Esophagus squamous epithelium (tissue), 5 donors: Measurements from ENCODE around the gene ZNF330. TPM values are rescaled to one million over a fixed set of nuclear protein-coding genes. Genes with fewer than 3 reads are reported as not detected.

Experiments used
- DNase-seq: peaks from one replicate; lab custom pipeline; 2025; lab: John Stamatoyannopoulos, UW
- H3K27ac ChIP-seq, 4 donors: fragments of 200-600 bp; sonication (generic); one replicate each; pipeline ENCODE4 v1.5.1; 2016 to 2019; ENCODE audit warnings: mild to moderate bottlenecking in 1 of 4
- H3K27me3 ChIP-seq, 4 donors: fragments of 200-600 bp; sonication (generic); 1 replicate in 3 of 4; 2 replicates in 1 of 4; pipeline versions ENCODE4 v1.5.1 to v1.6.0; 2017 to 2021; ENCODE audit warnings: antibody characterized with exemption in 1 of 4
- H3K36me3 ChIP-seq, 3 donors: fragments of 200-600 bp; sonication (generic); one replicate each; pipeline ENCODE4 v1.5.1; 2016 to 2019
- H3K4me1 ChIP-seq, 3 donors: fragments of 200-600 bp; sonication (generic); one replicate each; pipeline ENCODE4 v1.5.1; 2017 to 2019
- H3K4me3 ChIP-seq, 4 donors: fragments of 200-600 bp; sonication (generic); 1 replicate in 3 of 4; 2 replicates in 1 of 4; pipeline ENCODE4 v1.5.1; 2016 to 2019; ENCODE audit warnings: mild to moderate bottlenecking in 2 of 4, moderate library complexity in 1 of 4
- H3K9me3 ChIP-seq, 3 donors: fragments of 200-600 bp; sonication (generic); one replicate each; pipeline ENCODE4 v1.5.1; 2016 to 2019
- CTCF ChIP-seq, 6 experiments: fragments of 450-650 bp in 4 of 6; fragments of 200-600 bp in 2 of 6; sonication (generic) in 2 of 6; IDR thresholded peaks; one replicate each; pipeline ENCODE4 v1.5.1; 2016 to 2019; ENCODE audit warnings: antibody characterized with exemption in 6 of 6, mild to moderate bottlenecking in 4 of 6, moderate library complexity in 4 of 6
- POLR2A ChIP-seq, 4 donors: fragments of 450-650 bp; IDR thresholded peaks; one replicate each; pipeline ENCODE4 v1.6.1; 2017; ENCODE audit warnings: antibody characterized with exemption in 4 of 4, mild to moderate bottlenecking in 4 of 4, moderate library complexity in 3 of 4
- WGBS, 2 donors: methylation state at CpG; one replicate each; pipeline ENCODE4 v1.1.5; 2018; 5-methylcytosine and 5-hydroxymethylcytosine counted together
- intact Hi-C: fragments of 100-400 bp; cut with DNase I; formaldehyde crosslinking; loops from one replicate; pipeline ENCODE4 v1.15.0; 2022
- total RNA-seq, 4 donors: library from RNA; depleted of rRNA; stranded (reverse); fragments of >200 nt; gene quantifications; one replicate each; pipeline ENCODE4 v1.1.0, GENCODE V29; 2016
- donor health status: DM: yes; HTN: yes; CAD: no.

The ZNF330 gene
- total RNA-seq, 4 donors from 2014 or later, result 12.3 to 27.5 (median 22.3) TPM

GRCh38 chr4:141196227-141196933 is 24.3 kb upstream of the ZNF330 start:
- Histone ChIP-seq H3K36me3 (no peaks in the 10 kb centered on the region), H3K27me3 (no peaks in the 10 kb centered on the region), H3K4me1 (no peaks in the 10 kb centered on the region), H3K4me3 (no peak overlapping the region), H3K9me3 (no peaks in the 10 kb centered on the region), H3K27ac (no peak overlapping the region)
- intact Hi-C loops, result no loop called here
- DNase-seq, result no peak
- 62 to 76% methylated on average over 1 of the region's 1 CpG for WGBS, 2 donors
- no peak for TF ChIP-seq CTCF (IDR thresholded peaks at IDR 0.05)
- no peak for TF ChIP-seq POLR2A (IDR thresholded peaks at IDR 0.05)

GRCh38 chr4:141207961-141208360 is 12.7 kb upstream of the ZNF330 start:
- intact Hi-C loops, result no loop called here
- Histone ChIP-seq H3K4me1 (no peaks in the 10 kb centered on the region), H3K27ac (no peak overlapping the region), H3K4me3 (no peak overlapping the region), H3K27me3 (no peaks in the 10 kb centered on the region), H3K9me3 (no peaks in the 10 kb centered on the region), H3K36me3 (no peaks in the 10 kb centered on the region)
- WGBS, 2 donors, result 43 to 86% methylated on average over 4 to 5 of the region's 5 CpGs
- TF ChIP-seq CTCF (IDR thresholded peaks at IDR 0.05) (no peak), POLR2A (IDR thresholded peaks at IDR 0.05) (no peak)
- DNase-seq, result no peak

GRCh38 chr4:141210168-141210567 is 10.5 kb upstream of the ZNF330 start:
- Histone ChIP-seq H3K27me3 (no peaks in the 10 kb centered on the region), H3K4me3 (no peak overlapping the region), H3K36me3 (no peaks in the 10 kb centered on the region), H3K27ac (no peak overlapping the region), H3K9me3 (no peaks in the 10 kb centered on the region), H3K4me1 (no peaks in the 10 kb centered on the region)
- DNase-seq, result no peak
- intact Hi-C loops, result no loop called here
- WGBS, 2 donors, result 45 to 46% methylated on average over 3 of the region's 3 CpGs
- TF ChIP-seq CTCF (IDR thresholded peaks at IDR 0.05), result no peak
- TF ChIP-seq POLR2A (IDR thresholded peaks at IDR 0.05), result no peak

GRCh38 chr4:141213550-141213991 is 7.1 kb upstream of the ZNF330 start:
- no peaks in the 10 kb centered on the region for H3K9me3 ChIP-seq
- 73% methylated on average over 3 of the region's 26 CpGs; no CpG with 5 or more reads in 1 of the 2 donors for WGBS, 2 donors
- H3K27me3 ChIP-seq, result no peaks in the 10 kb centered on the region
- no peak for DNase-seq
- TF ChIP-seq CTCF (IDR thresholded peaks at IDR 0.05), result no peak
- no peak for TF ChIP-seq POLR2A (IDR thresholded peaks at IDR 0.05)
- no peak overlapping the region for H3K4me3 ChIP-seq
- no peak overlapping the region for H3K27ac ChIP-seq
- intact Hi-C loops, result no loop called here
- H3K4me1 ChIP-seq, result no peaks in the 10 kb centered on the region
- no peaks in the 10 kb centered on the region for H3K36me3 ChIP-seq

GRCh38 chr4:141215030-141215429 is 5.7 kb upstream of the ZNF330 start:
- Histone ChIP-seq H3K27me3 (no peaks in the 10 kb centered on the region), H3K4me1 (no peaks in the 10 kb centered on the region), H3K4me3 (no peak overlapping the region), H3K9me3 (no peaks in the 10 kb centered on the region), H3K27ac (no peak overlapping the region), H3K36me3 (no peaks in the 10 kb centered on the region)
- intact Hi-C loops, result no loop called here
- DNase-seq, result no peak
- TF ChIP-seq CTCF (IDR thresholded peaks at IDR 0.05), result no peak
- no peak for TF ChIP-seq POLR2A (IDR thresholded peaks at IDR 0.05)
